ENCODE data around the gene ISLR. TPM values are rescaled to one million over a fixed set of nuclear protein-coding genes. Genes with fewer than 3 reads are reported as not detected.

Gene ISLR
- total RNA-seq, 2 donors from 2014 or later: not detected

DNA sequence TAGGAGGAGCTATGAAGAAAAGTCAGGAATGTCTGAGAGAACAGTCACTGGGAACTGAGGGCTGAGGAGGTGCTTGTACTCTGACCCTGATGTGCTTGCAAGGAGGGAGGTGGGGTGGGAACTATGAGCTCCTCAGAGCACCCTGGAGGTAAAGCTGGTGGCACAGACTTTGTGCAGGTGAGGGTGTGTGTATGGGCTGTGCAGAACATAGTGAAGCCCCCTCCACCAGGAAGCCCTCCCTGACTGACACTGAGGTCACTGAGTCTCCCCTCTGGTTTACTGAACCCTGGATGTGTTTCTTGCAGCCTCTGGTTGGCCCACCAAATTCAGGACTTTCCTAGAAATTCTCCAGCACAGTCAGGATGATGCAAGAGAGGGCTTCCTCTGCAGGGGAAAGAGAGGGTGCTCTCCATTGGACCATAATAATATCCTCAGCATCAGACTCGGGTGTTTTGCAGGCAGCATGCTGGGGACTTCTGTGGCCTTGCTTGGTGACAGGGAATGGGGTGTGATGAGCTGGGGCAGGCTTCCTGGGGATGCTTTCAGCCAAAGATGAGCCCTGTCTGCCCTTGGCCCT, 1.5 kb upstream of the ISLR start:
- H3K27me3 Mint-ChIP-seq: peaks cover 42% of the 10 kb centered on the region
- DNase-seq (no peak), ATAC-seq (no peak)
- no peak overlapping the region for H3K4me3 Mint-ChIP-seq
- H3K4me1 Mint-ChIP-seq: peaks cover 5% of the 10 kb centered on the region
- H3K9me3 ChIP-seq (ENCODE audit: control insufficient read depth, low read length, poor library complexity, severe bottlenecking): no peaks in the 10 kb centered on the region
- H3K36me3 Mint-ChIP-seq (ENCODE audit: low read depth): no peaks in the 10 kb centered on the region
- no peak overlapping the region for H3K27ac Mint-ChIP-seq

DNA sequence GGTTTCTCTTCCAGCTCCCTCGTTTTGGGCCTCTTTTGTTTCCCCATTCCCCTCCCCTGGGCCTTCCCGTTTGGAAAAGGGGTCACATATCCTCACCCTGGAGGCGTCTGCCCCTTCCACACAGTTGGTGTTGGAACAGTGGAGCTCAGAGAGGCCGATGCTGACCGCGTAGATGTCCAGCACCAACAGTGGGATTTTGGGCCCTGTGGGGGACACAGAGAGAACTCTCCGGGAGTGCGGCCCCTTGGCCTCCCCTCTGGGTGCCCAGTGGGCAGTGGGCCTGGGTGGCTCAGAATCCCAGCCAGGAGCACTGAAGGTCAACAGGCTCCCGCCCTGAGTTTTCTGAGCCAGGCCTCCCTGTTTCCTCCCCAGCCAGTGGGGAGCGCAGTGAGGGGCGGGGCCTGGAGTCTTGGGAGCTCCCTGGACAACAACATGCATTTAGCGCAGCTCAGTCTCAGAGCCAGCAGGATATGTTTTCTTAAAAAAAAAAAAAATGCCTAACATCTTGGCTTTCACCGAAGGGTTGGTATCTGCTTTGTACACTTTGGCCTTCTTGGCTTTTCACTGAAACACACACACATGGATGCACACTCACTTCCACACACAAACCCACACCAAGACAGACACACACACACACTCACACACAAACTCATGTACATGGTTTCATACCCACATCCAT, 670 bp upstream of the ISLR start:
- DNase-seq (no peak), ATAC-seq (no peak)
- no peaks in the 10 kb centered on the region for H3K9me3 ChIP-seq (ENCODE audit: control insufficient read depth, low read length, poor library complexity, severe bottlenecking)
- Mint-ChIP-seq H3K36me3 (ENCODE audit: low read depth) (no peaks in the 10 kb centered on the region), H3K4me1 (peaks cover 6% of the 10 kb centered on the region), H3K27ac (no peak overlapping the region), H3K4me3 (no peak overlapping the region), H3K27me3 (peaks cover 46% of the 10 kb centered on the region)

GRCh38 chr15:74174219-74174957, 878 bp downstream of the ISLR start:
- H3K36me3 Mint-ChIP-seq (ENCODE audit: low read depth): no peaks in the 10 kb centered on the region
- peaks cover 10% of the 10 kb centered on the region for H3K4me1 Mint-ChIP-seq
- H3K27me3 Mint-ChIP-seq: peaks cover 45% of the 10 kb centered on the region
- H3K27ac Mint-ChIP-seq: no peak overlapping the region
- H3K9me3 ChIP-seq (ENCODE audit: control insufficient read depth, low read length, poor library complexity, severe bottlenecking): no peaks in the 10 kb centered on the region
- H3K4me3 Mint-ChIP-seq: no peak overlapping the region
- DNase-seq (no peak), ATAC-seq (no peak)

DNA sequence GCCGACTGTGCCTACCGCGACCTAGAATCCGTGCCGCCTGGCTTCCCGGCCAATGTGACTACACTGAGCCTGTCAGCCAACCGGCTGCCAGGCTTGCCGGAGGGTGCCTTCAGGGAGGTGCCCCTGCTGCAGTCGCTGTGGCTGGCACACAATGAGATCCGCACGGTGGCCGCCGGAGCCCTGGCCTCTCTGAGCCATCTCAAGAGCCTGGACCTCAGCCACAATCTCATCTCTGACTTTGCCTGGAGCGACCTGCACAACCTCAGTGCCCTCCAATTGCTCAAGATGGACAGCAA, 1.4 kb downstream of the ISLR start:
- ATAC-seq: no peak
- H3K27me3 Mint-ChIP-seq: peaks cover 45% of the 10 kb centered on the region
- H3K9me3 ChIP-seq (ENCODE audit: control insufficient read depth, low read length, poor library complexity, severe bottlenecking): no peaks in the 10 kb centered on the region
- peaks cover 10% of the 10 kb centered on the region for H3K4me1 Mint-ChIP-seq
- H3K4me3 Mint-ChIP-seq: no peak overlapping the region
- H3K27ac Mint-ChIP-seq: no peak overlapping the region
- no peaks in the 10 kb centered on the region for H3K36me3 Mint-ChIP-seq (ENCODE audit: low read depth)
- DNase-seq: no peak

DNA sequence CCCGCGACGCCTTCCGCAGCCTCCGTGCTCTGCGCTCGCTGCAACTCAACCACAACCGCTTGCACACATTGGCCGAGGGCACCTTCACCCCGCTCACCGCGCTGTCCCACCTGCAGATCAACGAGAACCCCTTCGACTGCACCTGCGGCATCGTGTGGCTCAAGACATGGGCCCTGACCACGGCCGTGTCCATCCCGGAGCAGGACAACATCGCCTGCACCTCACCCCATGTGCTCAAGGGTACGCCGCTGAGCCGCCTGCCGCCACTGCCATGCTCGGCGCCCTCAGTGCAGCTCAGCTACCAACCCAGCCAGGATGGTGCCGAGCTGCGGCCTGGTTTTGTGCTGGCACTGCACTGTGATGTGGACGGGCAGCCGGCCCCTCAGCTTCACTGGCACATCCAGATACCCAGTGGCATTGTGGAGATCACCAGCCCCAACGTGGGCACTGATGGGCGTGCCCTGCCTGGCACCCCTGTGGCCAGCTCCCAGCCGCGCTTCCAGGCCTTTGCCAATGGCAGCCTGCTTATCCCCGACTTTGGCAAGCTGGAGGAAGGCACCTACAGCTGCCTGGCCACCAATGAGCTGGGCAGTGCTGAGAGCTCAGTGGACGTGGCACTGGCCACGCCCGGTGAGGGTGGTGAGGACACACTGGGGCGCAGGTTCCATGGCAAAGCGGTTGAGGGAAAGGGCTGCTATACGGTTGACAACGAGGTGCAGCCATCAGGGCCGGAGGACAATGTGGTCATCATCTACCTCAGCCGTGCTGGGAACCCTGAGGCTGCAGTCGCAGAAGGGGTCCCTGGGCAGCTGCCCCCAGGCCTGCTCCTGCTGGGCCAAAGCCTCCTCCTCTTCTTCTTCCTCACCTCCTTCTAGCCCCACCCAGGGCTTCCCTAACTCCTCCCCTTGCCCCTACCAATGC, 2.0 kb downstream of the ISLR start:
- no peak for ATAC-seq
- no peak overlapping the region for H3K4me3 Mint-ChIP-seq
- H3K4me1 Mint-ChIP-seq: peaks cover 10% of the 10 kb centered on the region
- no peak for DNase-seq
- H3K36me3 Mint-ChIP-seq (ENCODE audit: low read depth): no peaks in the 10 kb centered on the region
- peak overlapping the region; percentile 62 for H3K27ac Mint-ChIP-seq
- H3K9me3 ChIP-seq (ENCODE audit: control insufficient read depth, low read length, poor library complexity, severe bottlenecking): no peaks in the 10 kb centered on the region
- H3K27me3 Mint-ChIP-seq: peaks cover 45% of the 10 kb centered on the region

GRCh38 chr15:74176262-74177214, 3.0 kb downstream of the ISLR start:
- Mint-ChIP-seq H3K27me3 (peaks cover 51% of the 10 kb centered on the region), H3K4me1 (peaks cover 10% of the 10 kb centered on the region), H3K36me3 (ENCODE audit: low read depth) (no peaks in the 10 kb centered on the region), H3K27ac (peak overlapping the region; percentile 62), H3K4me3 (no peak overlapping the region)
- DNase-seq (no peak), ATAC-seq (no peak)
- no peaks in the 10 kb centered on the region for H3K9me3 ChIP-seq (ENCODE audit: control insufficient read depth, low read length, poor library complexity, severe bottlenecking)

- no peak for DNase-seq
- no peaks in the 10 kb centered on the region for H3K36me3 Mint-ChIP-seq (ENCODE audit: low read depth)
- peaks cover 58% of the 10 kb centered on the region for H3K27me3 Mint-ChIP-seq
- no peak for ATAC-seq
- no peak overlapping the region for H3K4me3 Mint-ChIP-seq
- H3K27ac Mint-ChIP-seq: no peak overlapping the region
- no peaks in the 10 kb centered on the region for H3K9me3 ChIP-seq (ENCODE audit: control insufficient read depth, low read length, poor library complexity, severe bottlenecking)
- H3K4me1 Mint-ChIP-seq: peaks cover 6% of the 10 kb centered on the region
Measured at GRCh38 chr15:74178326-74179100, 5.0 kb downstream of the ISLR start.

DNA sequence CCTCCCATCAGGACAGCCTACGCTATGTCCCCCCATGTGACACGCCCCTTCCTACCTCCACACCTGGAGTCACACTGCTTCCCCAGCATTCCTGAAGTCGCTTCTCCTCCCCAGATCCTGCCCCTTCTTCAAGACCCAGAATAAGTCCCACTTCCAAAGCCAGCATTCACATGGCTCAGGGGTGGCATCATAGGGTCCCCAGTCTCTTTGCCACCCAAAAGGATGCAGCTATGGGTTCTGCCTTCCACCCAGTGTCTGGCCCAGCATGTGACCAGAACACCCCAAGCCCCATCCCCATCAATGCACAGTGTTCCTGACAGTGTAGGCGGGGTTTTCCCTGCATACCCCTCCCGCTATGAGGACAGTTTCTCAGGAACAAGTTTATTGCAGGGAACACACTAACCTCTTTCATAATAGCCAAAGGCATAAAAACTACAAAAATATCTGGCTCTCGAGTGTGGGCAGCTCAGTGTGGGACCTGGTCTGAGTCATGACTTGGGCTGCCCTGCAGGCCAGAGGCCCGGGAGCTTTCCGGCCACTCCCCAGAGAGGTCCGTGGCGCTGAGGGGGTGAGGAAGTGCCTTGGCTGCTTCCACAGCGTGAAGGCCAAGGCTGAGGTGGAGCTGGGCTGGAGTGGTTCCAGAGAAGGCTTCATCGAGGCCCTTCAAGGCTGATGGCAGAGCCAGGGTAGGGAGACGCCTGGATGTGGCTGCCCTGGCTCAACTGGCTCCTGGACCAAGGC, 5.8 kb downstream of the ISLR start:
- DNase-seq (no peak), ATAC-seq (no peak)
- no peaks in the 10 kb centered on the region for H3K9me3 ChIP-seq (ENCODE audit: control insufficient read depth, low read length, poor library complexity, severe bottlenecking)
- Mint-ChIP-seq H3K36me3 (ENCODE audit: low read depth) (no peaks in the 10 kb centered on the region), H3K27me3 (peaks cover 58% of the 10 kb centered on the region), H3K27ac (no peak overlapping the region), H3K4me1 (peaks cover 6% of the 10 kb centered on the region), H3K4me3 (peak overlapping the region; percentile 59)

DNA sequence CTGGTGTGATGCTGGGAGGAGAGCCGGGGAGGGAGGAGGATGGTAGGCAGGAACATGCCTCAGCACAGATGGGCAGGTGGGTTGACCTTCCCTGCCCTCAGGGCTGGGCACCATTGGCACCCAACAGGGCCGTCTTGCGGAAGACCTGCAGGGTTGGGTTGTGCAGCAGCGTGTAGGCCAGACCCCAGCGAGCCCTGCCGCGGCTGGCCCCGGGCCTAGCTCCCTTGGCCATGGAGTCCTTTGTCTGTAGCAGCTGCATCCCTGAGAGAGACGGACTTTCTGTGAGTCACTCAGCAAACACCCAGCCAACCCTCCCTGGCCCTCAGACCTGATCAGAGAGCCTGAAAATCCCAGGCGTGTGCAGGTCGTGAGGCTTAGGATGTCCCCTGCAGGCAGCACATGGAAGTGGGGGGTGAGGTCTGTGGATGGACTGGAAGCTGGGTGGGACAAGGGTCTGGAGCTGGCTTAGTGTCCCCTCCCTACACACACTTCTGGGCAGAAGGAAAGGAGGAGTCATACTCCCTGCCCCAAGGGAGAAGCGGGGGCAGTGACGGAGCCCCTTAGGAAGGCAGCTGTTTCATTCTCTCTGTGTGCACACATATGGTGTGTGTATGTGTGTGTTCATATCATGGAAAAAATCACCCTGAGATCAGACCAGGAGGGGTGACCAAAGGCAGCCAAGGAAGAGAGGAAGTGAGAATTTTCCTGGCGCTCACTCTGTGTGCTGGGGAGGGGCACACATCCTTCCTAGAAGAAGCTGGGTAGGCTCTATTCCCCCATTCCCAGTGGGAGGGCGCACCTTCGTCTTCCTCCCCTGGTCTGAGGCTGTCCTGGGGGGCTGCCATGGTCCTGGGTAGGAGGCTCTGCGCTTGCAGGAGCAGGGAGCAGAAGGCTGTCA, 6.7 kb downstream of the ISLR start:
- H3K9me3 ChIP-seq (ENCODE audit: control insufficient read depth, low read length, poor library complexity, severe bottlenecking): no peaks in the 10 kb centered on the region
- DNase-seq (no peak), ATAC-seq (no peak)
- no peak overlapping the region for H3K4me3 Mint-ChIP-seq
- H3K27me3 Mint-ChIP-seq: peaks cover 59% of the 10 kb centered on the region
- peaks cover 6% of the 10 kb centered on the region for H3K4me1 Mint-ChIP-seq
- no peak overlapping the region for H3K27ac Mint-ChIP-seq
- no peaks in the 10 kb centered on the region for H3K36me3 Mint-ChIP-seq (ENCODE audit: low read depth)

GRCh38 chr15:74180881-74181602, 7.5 kb downstream of the ISLR start:
- Mint-ChIP-seq H3K36me3 (ENCODE audit: low read depth) (no peaks in the 10 kb centered on the region), H3K4me1 (peaks cover 6% of the 10 kb centered on the region), H3K27ac (no peak overlapping the region), H3K27me3 (peaks cover 58% of the 10 kb centered on the region), H3K4me3 (no peak overlapping the region)
- H3K9me3 ChIP-seq (ENCODE audit: control insufficient read depth, low read length, poor library complexity, severe bottlenecking): no peaks in the 10 kb centered on the region
- DNase-seq (no peak), ATAC-seq (no peak)
